Liver (tissue), 9 donors: Measurements from ENCODE around the gene ABCB1. TPM values are rescaled to one million over a fixed set of nuclear protein-coding genes. Genes with fewer than 3 reads are reported as not detected.
"Not testable (repeated sequence)": the region's sequence is repeated elsewhere in the genome, so short reads cannot be mapped to it uniquely, and the experiment has no call there.

ENCODE experiments used
- DNase-seq: peaks from one replicate; pipeline ENCODE4 v3.0.0-alpha.2; 2017; ENCODE audit warnings: low spot score
- H3K27ac ChIP-seq, 2 donors: one replicate each; pipeline ENCODE4 v1.7.0; 2013; ENCODE audit warnings: inconsistent platforms in 2 of 2, low read length in 2 of 2, control low read depth in 1 of 2, low read depth in 1 of 2, mild to moderate bottlenecking in 1 of 2
- H3K27me3 ChIP-seq, 4 donors: one replicate each; pipeline versions ENCODE4 v1.6.1 to v1.7.0; 2013; ENCODE audit warnings: low read length in 3 of 4, inconsistent platforms in 1 of 4, mild to moderate bottlenecking in 1 of 4, moderate library complexity in 1 of 4; ENCODE audit not compliant: control insufficient read depth in 4 of 4, insufficient read depth in 4 of 4
- H3K36me3 ChIP-seq, 4 donors: one replicate each; pipeline versions ENCODE4 v1.6.1 to v1.7.0; 2013; ENCODE audit warnings: low read length in 3 of 4, mild to moderate bottlenecking in 3 of 4, low read depth in 1 of 4, moderate library complexity in 1 of 4; ENCODE audit not compliant: control insufficient read depth in 4 of 4, insufficient read depth in 3 of 4
- H3K4me1 ChIP-seq, 4 donors: one replicate each; pipeline versions ENCODE4 v1.6.1 to v1.7.0; 2013; ENCODE audit warnings: low read length in 3 of 4, mild to moderate bottlenecking in 3 of 4, moderate library complexity in 1 of 4; ENCODE audit not compliant: control insufficient read depth in 4 of 4, insufficient read depth in 4 of 4
- H3K4me3 ChIP-seq, 3 donors: one replicate each; pipeline versions ENCODE4 v1.6.1 to v1.7.0; 2013; ENCODE audit warnings: low read length in 3 of 3, control low read depth in 1 of 3, low read depth in 1 of 3, mild to moderate bottlenecking in 1 of 3
- H3K9ac ChIP-seq, 2 donors: one replicate each; pipeline ENCODE4 v1.7.0; 2013; ENCODE audit warnings: low read length in 2 of 2, mild to moderate bottlenecking in 2 of 2, moderate library complexity in 2 of 2, control low read depth in 1 of 2, low read depth in 1 of 2
- H3K9me3 ChIP-seq, 4 donors: one replicate each; pipeline versions ENCODE4 v1.6.1 to v1.7.0; 2013; ENCODE audit warnings: low read length in 3 of 4; ENCODE audit not compliant: control insufficient read depth in 4 of 4
- EGR1 ChIP-seq, 2 donors: IDR thresholded peaks; 2 replicates each; pipeline ENCODE4 v1.6.1; 2016 to 2018; ENCODE audit warnings: antibody characterized with exemption in 2 of 2, low read depth in 2 of 2
- FOXA1 ChIP-seq: IDR thresholded peaks from 2 replicates; pipeline ENCODE4 v1.6.1; 2016; ENCODE audit warnings: antibody characterized with exemption
- FOXA2 ChIP-seq: IDR thresholded peaks from 2 replicates; pipeline ENCODE4 v1.6.1; 2016; ENCODE audit warnings: antibody characterized with exemption
- HNF4A ChIP-seq, 2 donors: conservative IDR thresholded peaks; 2 replicates each; pipeline ENCODE4 v1.6.1; 2016; ENCODE audit warnings: antibody characterized with exemption in 2 of 2, mild to moderate bottlenecking in 2 of 2
- HNF4G ChIP-seq: IDR thresholded peaks from 2 replicates; pipeline ENCODE4 v1.6.1; 2016; ENCODE audit warnings: antibody characterized with exemption
- JUND ChIP-seq, 2 donors: IDR thresholded peaks; 2 replicates each; pipeline ENCODE4 v1.6.1; 2016; ENCODE audit warnings: antibody characterized with exemption in 2 of 2
- NR2F2 ChIP-seq: IDR thresholded peaks from 2 replicates; pipeline ENCODE4 v1.6.1; 2016; ENCODE audit warnings: antibody characterized with exemption
- REST ChIP-seq: IDR thresholded peaks from 2 replicates; pipeline ENCODE4 v1.6.1; 2016; ENCODE audit warnings: antibody characterized with exemption, mild to moderate bottlenecking
- RXRA ChIP-seq, 2 donors: IDR thresholded peaks; 2 replicates each; pipeline ENCODE4 v1.6.1; 2017 to 2018; ENCODE audit warnings: antibody characterized with exemption in 2 of 2, mild to moderate bottlenecking in 1 of 2
- SP1 ChIP-seq: IDR thresholded peaks from 2 replicates; pipeline ENCODE4 v1.6.1; 2018; ENCODE audit warnings: antibody characterized with exemption, mild to moderate bottlenecking
- TAF1 ChIP-seq: conservative IDR thresholded peaks from 2 replicates; pipeline ENCODE4 v1.6.1; 2016; ENCODE audit warnings: antibody characterized with exemption, mild to moderate bottlenecking
- WGBS: extraction: QIAGEN DNeasy Blood & Tissue Kit; methylation state at CpG from one replicate; pipeline ENCODE4 v1.1.7; 2013; 5-methylcytosine and 5-hydroxymethylcytosine counted together
- polyA plus RNA-seq, 2 donors: library from polyadenylated mRNA; stranded (reverse) in 1 of 2; unstranded in 1 of 2; fragments of 200-250 nt in 1 of 2; fragments of >200 nt in 1 of 2; fragmentation: Nextera tagmentation in 1 of 2; extraction: Ambion mirVana in 1 of 2; gene quantifications; one replicate each; pipeline versions ENCODE4 v1.2.1 to v1.2.3, GENCODE V29; 2013 to 2015
- total RNA-seq, 2 donors: library from RNA; depleted of rRNA; stranded (reverse); fragments of >200 nt; gene quantifications; one replicate each; pipeline ENCODE4 v1.2.3, GENCODE V29; 2014
- TF ChIP-seq, protein P1 (sequence below): IDR thresholded peaks from 2 replicates; pipeline ENCODE4 v1.6.1; 2016; ENCODE audit warnings: antibody characterized with exemption
- TF ChIP-seq, protein P2 (sequence below): IDR thresholded peaks from 2 replicates; pipeline ENCODE4 v1.6.1; 2016; ENCODE audit warnings: antibody characterized with exemption
- donor health status: healthy.
- donor health status: healthy.
- donor health status: healthy.
- donor health status: healthy.
- donor health status: healthy.

ABCB1 gene
- total and polyA plus RNA-seq, 4 donors, result 11.9 to 53.2 (median 21.0) TPM

- H3K4me1 ChIP-seq, result peaks cover 0 to 21% (median 4%) of the 10 kb centered on the region in 4 donors
- 91% methylated on average over 2 of the region's 2 CpGs for WGBS
Observed at GRCh38 chr7:87471473-87471872, 129.2 kb downstream of the ABCB1 start.

DNA sequence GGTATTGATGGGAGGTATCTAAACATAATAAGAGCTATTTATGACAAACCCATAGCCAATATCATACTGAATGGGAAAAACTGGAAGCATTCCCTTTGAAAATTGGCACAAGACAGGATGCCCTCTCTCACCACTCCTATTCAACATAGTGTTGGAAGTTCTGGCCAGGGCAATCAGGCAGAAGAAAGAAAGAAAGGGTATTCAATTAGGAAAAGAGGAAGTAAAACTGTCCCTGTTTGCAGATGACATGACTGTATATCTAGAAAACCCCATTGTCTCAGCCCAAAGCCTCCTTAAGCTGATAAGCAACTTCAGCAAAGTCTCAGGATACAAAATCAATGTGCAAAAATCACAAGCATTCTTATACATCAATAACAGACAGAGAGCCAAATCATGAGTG lies 131.5 kb downstream of the ABCB1 start:
- H3K27ac ChIP-seq, DNase-seq, H3K27me3 ChIP-seq, H3K9ac ChIP-seq, H3K9me3 ChIP-seq, H3K36me3 ChIP-seq, H3K4me3 ChIP-seq: not testable (repeated sequence)
- H3K4me1 ChIP-seq, result peaks cover 0 to 26% (median 12%) of the 10 kb centered on the region in 4 donors

More at GRCh38 chr7:87471473-87471872, 129.2 kb downstream of the ABCB1 start:
- Histone ChIP-seq H3K27me3 (no peaks in the 10 kb centered on the region), H3K27ac (no peak overlapping the region), H3K9ac (no peak overlapping the region), H3K9me3 (no peaks in the 10 kb centered on the region), H3K4me3 (no peak overlapping the region), H3K36me3 (peaks cover 0 to 2% (median 0%) of the 10 kb centered on the region in 4 donors)
- no peak for TF ChIP-seq NR2F2
- TF ChIP-seq, protein P1, sequence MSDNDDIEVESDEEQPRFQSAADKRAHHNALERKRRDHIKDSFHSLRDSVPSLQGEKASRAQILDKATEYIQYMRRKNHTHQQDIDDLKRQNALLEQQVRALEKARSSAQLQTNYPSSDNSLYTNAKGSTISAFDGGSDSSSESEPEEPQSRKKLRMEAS, result no peak
- TF ChIP-seq FOXA1, result no peak
- no peak for TF ChIP-seq HNF4A (conservative IDR thresholded peaks at IDR 0.05)
- no peak for TF ChIP-seq RXRA (IDR thresholded peaks at IDR 0.05)
- no peak for TF ChIP-seq SP1
- no peak for TF ChIP-seq EGR1 (IDR thresholded peaks at IDR 0.05; ENCODE audit: low read depth in 2 of 2)
- TF ChIP-seq HNF4G, result no peak
- TF ChIP-seq, protein P2, sequence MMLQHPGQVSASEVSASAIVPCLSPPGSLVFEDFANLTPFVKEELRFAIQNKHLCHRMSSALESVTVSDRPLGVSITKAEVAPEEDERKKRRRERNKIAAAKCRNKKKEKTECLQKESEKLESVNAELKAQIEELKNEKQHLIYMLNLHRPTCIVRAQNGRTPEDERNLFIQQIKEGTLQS, result no peak
- no peak for TF ChIP-seq REST
- TF ChIP-seq FOXA2, result no peak
- no peak for TF ChIP-seq JUND (IDR thresholded peaks at IDR 0.05)
- TF ChIP-seq TAF1, result no peak
- DNase-seq, result no peak

- H3K9me3 ChIP-seq, result not testable (repeated sequence)
Observed at GRCh38 chr7:87465534-87465880, 135.2 kb downstream of the ABCB1 start.

More at GRCh38 chr7:87465534-87465880, 135.2 kb downstream of the ABCB1 start:
- H3K9ac ChIP-seq, DNase-seq, H3K27me3 ChIP-seq, H3K4me3 ChIP-seq, H3K27ac ChIP-seq: not testable (repeated sequence)
- Histone ChIP-seq H3K4me1 (peaks cover 1 to 25% (median 21%) of the 10 kb centered on the region in 4 donors), H3K36me3 (peaks cover 2 to 15% (median 7%) of the 10 kb centered on the region in 4 donors)
- WGBS, result 86% methylated on average over 7 of the region's 7 CpGs
